Trophoblast cell (in vitro differentiated cells and primary cell): Measurements from ENCODE around the gene RBM23.
A peak's percentile ranks its signal among the peaks of the same experiment; 100 is the strongest.

ENCODE experiments used
- DNase-seq, 2 donors: peaks; one replicate each; pipeline ENCODE4 v3.0.0-alpha.2; 2016
- H2AFZ ChIP-seq: 2 replicates; pipeline ENCODE4 v1.6.1; 2013; ENCODE audit warnings: low read length, moderate library complexity, mild to moderate bottlenecking; ENCODE audit not compliant: insufficient read depth, poor library complexity
- H2AK5ac ChIP-seq: 2 replicates; pipeline ENCODE4 v1.6.1; 2013; ENCODE audit warnings: mild to moderate bottlenecking, low read length
- H2BK120ac ChIP-seq: 2 replicates; pipeline ENCODE4 v1.6.1; 2013; ENCODE audit warnings: low read length, mild to moderate bottlenecking, moderate library complexity; ENCODE audit not compliant: insufficient read depth, poor library complexity
- H2BK12ac ChIP-seq: 2 replicates; pipeline ENCODE4 v1.6.1; 2013; ENCODE audit warnings: mild to moderate bottlenecking, low read length, moderate library complexity
- H2BK5ac ChIP-seq: 2 replicates; pipeline ENCODE4 v1.6.1; 2013; ENCODE audit warnings: low read length, low read depth, moderate library complexity, mild to moderate bottlenecking; ENCODE audit not compliant: poor library complexity
- H3K14ac ChIP-seq: 2 replicates; pipeline ENCODE4 v1.6.1; 2013; ENCODE audit warnings: mild to moderate bottlenecking, low read length
- H3K18ac ChIP-seq: 2 replicates; pipeline ENCODE4 v1.6.1; 2013; ENCODE audit warnings: mild to moderate bottlenecking, low read length
- H3K23ac ChIP-seq: 2 replicates; pipeline ENCODE4 v1.6.1; 2013; ENCODE audit warnings: low read length
- H3K27ac ChIP-seq: 2 replicates; pipeline ENCODE4 v1.5.1; 2013; ENCODE audit warnings: low read depth, mild to moderate bottlenecking, inconsistent platforms, low read length, moderate library complexity
- H3K27me3 ChIP-seq: 2 replicates; pipeline ENCODE4 v1.6.1; 2013; ENCODE audit warnings: inconsistent platforms, mild to moderate bottlenecking, low read length, moderate library complexity; ENCODE audit not compliant: insufficient read depth
- H3K36me3 ChIP-seq, 2 experiments: 1 replicate in 1 of 2; 2 replicates in 1 of 2; pipeline ENCODE4 v1.6.1; 2013; ENCODE audit warnings: low read length in 2 of 2, mild to moderate bottlenecking in 2 of 2, moderate library complexity in 1 of 2; ENCODE audit not compliant: insufficient read depth in 2 of 2, control insufficient read depth in 1 of 2
- H3K4ac ChIP-seq: 2 replicates; pipeline ENCODE4 v1.6.1; 2013; ENCODE audit warnings: low read depth, mild to moderate bottlenecking, low read length, moderate library complexity
- H3K4me1 ChIP-seq, 2 experiments: 1 replicate in 1 of 2; 2 replicates in 1 of 2; pipeline ENCODE4 v1.6.1; 2013; ENCODE audit warnings: low read length in 2 of 2, mild to moderate bottlenecking in 2 of 2, moderate library complexity in 1 of 2; ENCODE audit not compliant: insufficient read depth in 2 of 2, control insufficient read depth in 1 of 2
- H3K4me2 ChIP-seq: 2 replicates; pipeline ENCODE4 v1.6.1; 2013; ENCODE audit warnings: inconsistent platforms, mild to moderate bottlenecking, low read length, moderate library complexity
- H3K4me3 ChIP-seq: 2 replicates; pipeline ENCODE4 v1.5.1; 2013; ENCODE audit warnings: mild to moderate bottlenecking, low read depth, low read length, inconsistent platforms
- H3K79me1 ChIP-seq: one replicate; pipeline ENCODE4 v1.6.1; 2013; ENCODE audit warnings: low read length
- H3K79me2 ChIP-seq: 2 replicates; pipeline ENCODE4 v1.6.1; 2013; ENCODE audit warnings: low read length, mild to moderate bottlenecking; ENCODE audit not compliant: control insufficient read depth, insufficient read depth, poor library complexity
- H3K9ac ChIP-seq: 2 replicates; pipeline ENCODE4 v1.6.1; 2013; ENCODE audit warnings: mild to moderate bottlenecking, low read length
- H3K9me3 ChIP-seq: 2 replicates; pipeline ENCODE4 v1.6.1; 2013; ENCODE audit warnings: low read depth, mild to moderate bottlenecking, control low read depth, inconsistent platforms, low read length; ENCODE audit not compliant: insufficient read depth
- H4K12ac ChIP-seq: 2 replicates; pipeline ENCODE4 v1.6.1; 2013; ENCODE audit warnings: low read depth, mild to moderate bottlenecking, low read length, moderate library complexity
- H4K8ac ChIP-seq: 2 replicates; pipeline ENCODE4 v1.6.1; 2013; ENCODE audit warnings: low read depth, mild to moderate bottlenecking, low read length, moderate library complexity
- H4K91ac ChIP-seq: one replicate; pipeline ENCODE4 v1.6.1; 2013; ENCODE audit warnings: low read depth, mild to moderate bottlenecking, low read length, moderate library complexity
- WGBS: extraction: QIAGEN DNeasy Blood & Tissue Kit; methylation state at CpG from one replicate; pipeline ENCODE4 v1.1.7; 2013; ENCODE audit warnings: missing lambda C conversion rate; ENCODE audit not compliant: insufficient read length, insufficient coverage; ENCODE audit errors: extremely low coverage; 5-methylcytosine and 5-hydroxymethylcytosine counted together

RBM23 gene

DNA sequence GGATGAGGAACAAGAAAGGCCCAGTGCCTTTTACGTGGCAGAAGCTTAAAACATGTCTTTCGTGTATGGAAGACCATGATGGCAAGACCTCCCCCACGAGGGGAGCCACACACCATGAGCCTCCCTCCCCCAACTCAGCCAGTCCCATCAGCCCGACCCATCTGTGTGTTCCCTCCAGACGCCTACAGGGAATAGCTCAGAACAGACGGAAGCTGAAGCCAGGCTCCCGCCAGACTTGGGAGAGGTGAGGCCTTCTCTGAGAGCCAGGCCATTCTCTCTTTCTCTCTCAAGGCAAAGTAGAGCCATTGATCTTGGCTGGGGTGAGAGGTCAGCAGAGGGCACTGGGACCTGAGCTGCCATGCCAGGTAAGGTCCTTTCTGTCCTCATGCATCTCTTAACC, 26.5 kb downstream of the RBM23 start:
- Histone ChIP-seq H3K79me1 (no peaks in the 10 kb centered on the region), H3K4me2 (no peak overlapping the region), H4K12ac (no peak overlapping the region), H4K8ac (no peak overlapping the region), H2BK5ac (no peak overlapping the region), H3K36me3 (peaks cover 0 to 3% of the 10 kb centered on the region in 2 experiments), H2AK5ac (no peak overlapping the region), H2BK120ac (no peak overlapping the region), H4K91ac (no peak overlapping the region), H3K79me2 (no peaks in the 10 kb centered on the region), H3K18ac (no peak overlapping the region), H3K4me3 (no peak overlapping the region), H2BK12ac (no peak overlapping the region), H3K27ac (no peak overlapping the region), H3K9me3 (no peaks in the 10 kb centered on the region), H2AFZ (no peak overlapping the region), H3K4ac (no peak overlapping the region), H3K27me3 (no peaks in the 10 kb centered on the region), H3K23ac (no peak overlapping the region), H3K4me1 (peaks cover 0 to 4% of the 10 kb centered on the region in 2 experiments), H3K9ac (no peak overlapping the region), H3K14ac (no peak overlapping the region)
- WGBS: no CpG with 5 or more reads among the region's 7 CpGs
- no peak for DNase-seq

GRCh38 chr14:22890416-22890815, 28.5 kb downstream of the RBM23 start:
- Histone ChIP-seq H3K36me3 (peaks cover 0 to 3% of the 10 kb centered on the region in 2 experiments), H3K27me3 (no peaks in the 10 kb centered on the region), H4K91ac (no peak overlapping the region), H3K14ac (no peak overlapping the region), H4K12ac (no peak overlapping the region), H3K23ac (no peak overlapping the region), H3K4ac (no peak overlapping the region), H3K9me3 (no peaks in the 10 kb centered on the region), H3K79me2 (no peaks in the 10 kb centered on the region), H3K18ac (no peak overlapping the region), H2BK120ac (no peak overlapping the region), H2BK5ac (no peak overlapping the region), H2AK5ac (no peak overlapping the region), H3K4me2 (no peak overlapping the region), H3K79me1 (peaks cover 6% of the 10 kb centered on the region), H3K9ac (no peak overlapping the region), H2AFZ (no peak overlapping the region), H2BK12ac (no peak overlapping the region), H3K4me3 (no peak overlapping the region), H4K8ac (no peak overlapping the region), H3K4me1 (peaks cover 4 to 7% of the 10 kb centered on the region in 2 experiments), H3K27ac (no peak overlapping the region)
- no peak for DNase-seq
- no CpG with 5 or more reads among the region's 1 CpG for WGBS

GRCh38 chr14:22888662-22889061, 30.3 kb downstream of the RBM23 start:
- Histone ChIP-seq H2AK5ac (no peak overlapping the region), H3K14ac (no peak overlapping the region), H3K79me2 (no peaks in the 10 kb centered on the region), H3K27me3 (no peaks in the 10 kb centered on the region), H3K23ac (no peak overlapping the region), H3K9me3 (no peaks in the 10 kb centered on the region), H3K18ac (no peak overlapping the region), H3K4ac (no peak overlapping the region), H3K4me3 (no peak overlapping the region), H2AFZ (no peak overlapping the region), H4K12ac (no peak overlapping the region), H3K9ac (no peak overlapping the region), H3K79me1 (peaks cover 6% of the 10 kb centered on the region), H4K8ac (no peak overlapping the region), H2BK120ac (no peak overlapping the region), H2BK5ac (no peak overlapping the region), H2BK12ac (no peak overlapping the region), H4K91ac (no peak overlapping the region), H3K4me2 (no peak overlapping the region), H3K36me3 (peaks cover 0 to 3% of the 10 kb centered on the region in 2 experiments), H3K4me1 (peaks cover 4 to 7% of the 10 kb centered on the region in 2 experiments), H3K27ac (no peak overlapping the region)
- no CpG with 5 or more reads among the region's 4 CpGs for WGBS
- no peak for DNase-seq

- Histone ChIP-seq H3K4ac (no peak overlapping the region), H2AFZ (peak overlapping the region; percentile 5), H3K9ac (no peak overlapping the region), H3K36me3 (peaks cover 0 to 3% of the 10 kb centered on the region in 2 experiments), H3K4me3 (no peak overlapping the region), H3K79me2 (no peaks in the 10 kb centered on the region), H4K8ac (peak overlapping the region; percentile 63), H3K79me1 (peaks cover 10% of the 10 kb centered on the region), H3K9me3 (no peaks in the 10 kb centered on the region), H3K14ac (no peak overlapping the region), H4K91ac (peak overlapping the region; percentile 51), H3K27me3 (no peaks in the 10 kb centered on the region), H2BK120ac (no peak overlapping the region), H3K4me1 (peaks cover 8 to 12% of the 10 kb centered on the region in 2 experiments), H3K27ac (no peak overlapping the region), H2BK5ac (no peak overlapping the region), H3K23ac (no peak overlapping the region), H2BK12ac (no peak overlapping the region), H2AK5ac (peak overlapping the region; percentile 57), H3K4me2 (peak overlapping the region; percentile 73), H4K12ac (peak overlapping the region; percentile 26), H3K18ac (no peak overlapping the region)
- DNase-seq: no peak
- WGBS: no CpG with 5 or more reads among the region's 5 CpGs
Observed at GRCh38 chr14:22887990-22888378, 31.0 kb downstream of the RBM23 start.
